ENCODE data around the gene PSD2. TPM values are rescaled to one million over a fixed set of nuclear protein-coding genes. Genes with fewer than 3 reads are reported as not detected.

The PSD2 gene
- total RNA-seq, 4 donors from 2014 or later: 0.08 to 0.13 (median 0.10) TPM; not detected in 1

- Histone ChIP-seq H3K4me1 (peaks cover 13% of the 10 kb centered on the region), H3K27ac (no peak overlapping the region), H3K9me3 (no peaks in the 10 kb centered on the region), H3K36me3 (no peaks in the 10 kb centered on the region), H3K4me3 (no peak overlapping the region), H3K27me3 (peaks cover 81% of the 10 kb centered on the region)
- no peak for TF ChIP-seq EP300 (IDR thresholded peaks at IDR 0.05)
- DNase-seq (ENCODE audit: low spot score in 2 of 2): no peak
Measured at GRCh38 chr5:139799359-139799758, 3.8 kb downstream of the PSD2 start.

DNA sequence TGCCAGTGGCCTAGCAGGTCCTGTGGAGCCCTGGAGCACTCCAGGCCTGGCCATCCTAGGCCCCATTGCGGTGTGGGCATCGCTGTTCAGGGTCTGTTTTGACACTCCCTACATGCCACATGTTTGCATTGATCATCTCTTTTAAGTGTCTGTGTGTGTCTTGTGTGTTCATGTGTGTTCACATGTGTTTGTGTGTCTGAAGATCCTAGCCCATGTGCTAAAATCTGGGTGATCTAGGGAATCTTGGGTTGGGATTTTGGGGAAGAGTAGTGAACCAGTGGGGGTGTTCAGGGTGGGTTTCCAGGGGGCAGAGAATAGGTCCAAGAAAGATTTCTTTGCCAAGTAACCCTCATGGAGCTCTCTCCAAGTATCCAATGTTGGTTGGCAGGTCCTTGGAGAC, 8.4 kb downstream of the PSD2 start:
- no peak for TF ChIP-seq EP300 (IDR thresholded peaks at IDR 0.05)
- TF ChIP-seq CTCF (IDR thresholded peaks at IDR 0.05): no peak
- no peak for TF ChIP-seq POLR2AphosphoS5 (IDR thresholded peaks at IDR 0.05)
- no peak for TF ChIP-seq POLR2A (IDR thresholded peaks at IDR 0.05)
- Histone ChIP-seq H3K27me3 (peaks cover 42% of the 10 kb centered on the region), H3K27ac (no peak overlapping the region), H3K4me3 (no peak overlapping the region), H3K36me3 (no peaks in the 10 kb centered on the region), H3K4me1 (no peaks in the 10 kb centered on the region), H3K9me3 (no peaks in the 10 kb centered on the region)
- WGBS: no CpG with 5 or more reads among the region's 2 CpGs
- no peak for DNase-seq (ENCODE audit: low spot score in 2 of 2)

DNA sequence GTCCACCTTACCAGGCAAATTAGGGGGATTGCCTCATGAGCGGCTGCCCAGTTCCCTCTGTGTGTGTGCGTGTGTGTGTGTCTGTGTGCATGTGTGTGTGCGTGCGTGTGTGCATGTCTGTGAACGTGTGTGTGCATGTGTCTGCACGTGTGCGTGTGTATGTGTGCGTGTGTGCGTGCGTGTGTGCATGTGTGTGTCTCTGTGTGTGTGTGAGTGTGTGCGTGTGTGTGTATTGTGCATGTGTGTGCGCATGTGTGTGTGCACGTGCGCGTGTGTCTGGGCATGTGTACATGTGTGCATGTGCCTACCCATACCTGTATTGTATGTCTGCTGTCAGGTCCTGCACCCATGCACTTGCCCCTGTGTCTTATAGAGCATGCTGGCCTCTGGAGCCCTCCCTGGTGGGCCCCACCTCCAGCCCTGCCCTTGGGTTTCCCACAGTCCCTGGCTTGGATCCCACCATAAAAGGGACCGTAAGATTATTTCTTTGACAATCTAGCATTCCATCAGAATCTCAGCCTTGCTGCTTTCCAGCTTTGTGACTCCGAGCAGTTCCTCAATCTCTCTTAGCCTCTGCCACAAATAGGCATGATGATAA, 9.3 kb downstream of the PSD2 start:
- no peaks in the 10 kb centered on the region for H3K4me1 ChIP-seq
- no peak overlapping the region for H3K27ac ChIP-seq
- no peak for DNase-seq (ENCODE audit: low spot score in 2 of 2)
- TF ChIP-seq POLR2A (IDR thresholded peaks at IDR 0.05) (no peak), EP300 (IDR thresholded peaks at IDR 0.05) (no peak), CTCF (IDR thresholded peaks at IDR 0.05) (no peak), POLR2AphosphoS5 (IDR thresholded peaks at IDR 0.05) (no peak)
- WGBS: 91% methylated on average over 11 of the region's 17 CpGs
- peaks cover 33% of the 10 kb centered on the region for H3K27me3 ChIP-seq
- H3K9me3 ChIP-seq: no peaks in the 10 kb centered on the region
- no peaks in the 10 kb centered on the region for H3K36me3 ChIP-seq
- no peak overlapping the region for H3K4me3 ChIP-seq

- no peaks in the 10 kb centered on the region for H3K4me1 ChIP-seq
- H3K36me3 ChIP-seq: no peaks in the 10 kb centered on the region
- H3K27me3 ChIP-seq: peaks cover 27% of the 10 kb centered on the region
- no peak for TF ChIP-seq EP300 (IDR thresholded peaks at IDR 0.05)
- TF ChIP-seq POLR2A (IDR thresholded peaks at IDR 0.05): no peak
- no peak for TF ChIP-seq CTCF (IDR thresholded peaks at IDR 0.05)
- no peak for TF ChIP-seq POLR2AphosphoS5 (IDR thresholded peaks at IDR 0.05)
- no peaks in the 10 kb centered on the region for H3K9me3 ChIP-seq
- 92% methylated on average over 2 of the region's 2 CpGs for WGBS
- H3K27ac ChIP-seq: no peak overlapping the region
- no peak overlapping the region for H3K4me3 ChIP-seq
- no peak for DNase-seq (ENCODE audit: low spot score in 2 of 2)
Measured at GRCh38 chr5:139805545-139805944, 9.9 kb downstream of the PSD2 start.

DNA sequence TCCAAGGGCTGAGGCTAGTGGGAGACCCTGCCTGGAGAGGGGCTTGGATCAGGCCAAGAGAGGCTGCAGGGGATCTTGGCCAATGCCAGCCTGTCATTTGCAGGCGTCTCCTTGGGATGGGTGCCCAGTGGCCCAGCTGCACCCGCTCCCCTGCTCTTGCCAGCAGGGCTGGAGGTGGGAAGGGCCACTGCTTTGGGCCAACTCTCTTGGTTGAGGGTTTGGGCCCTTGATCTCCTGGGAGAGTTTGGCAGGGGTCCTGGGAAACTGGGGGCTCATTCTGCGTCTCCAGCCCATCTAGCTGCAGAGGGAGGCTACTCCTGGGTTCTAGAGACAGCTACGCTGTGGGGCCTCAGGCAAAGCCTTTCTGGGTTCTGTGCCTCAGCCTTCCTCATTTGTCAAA, 10.5 kb downstream of the PSD2 start:
- H3K27me3 ChIP-seq: peaks cover 23% of the 10 kb centered on the region
- H3K4me3 ChIP-seq: no peak overlapping the region
- WGBS: 67% methylated on average over 3 of the region's 4 CpGs
- no peak for TF ChIP-seq CTCF (IDR thresholded peaks at IDR 0.05)
- no peak for TF ChIP-seq EP300 (IDR thresholded peaks at IDR 0.05)
- TF ChIP-seq POLR2A (IDR thresholded peaks at IDR 0.05): no peak
- TF ChIP-seq POLR2AphosphoS5 (IDR thresholded peaks at IDR 0.05): no peak
- no peak for DNase-seq (ENCODE audit: low spot score in 2 of 2)
- H3K36me3 ChIP-seq: no peaks in the 10 kb centered on the region
- H3K4me1 ChIP-seq: no peaks in the 10 kb centered on the region
- H3K27ac ChIP-seq: no peak overlapping the region
- H3K9me3 ChIP-seq: no peaks in the 10 kb centered on the region
